ENCODE data around the gene SAE1. TPM values are rescaled to one million over a fixed set of nuclear protein-coding genes. Genes with fewer than 3 reads are reported as not detected.

SAE1 gene
- total RNA-seq, 2 donors from 2014 or later = 187 to 240 TPM

DNA sequence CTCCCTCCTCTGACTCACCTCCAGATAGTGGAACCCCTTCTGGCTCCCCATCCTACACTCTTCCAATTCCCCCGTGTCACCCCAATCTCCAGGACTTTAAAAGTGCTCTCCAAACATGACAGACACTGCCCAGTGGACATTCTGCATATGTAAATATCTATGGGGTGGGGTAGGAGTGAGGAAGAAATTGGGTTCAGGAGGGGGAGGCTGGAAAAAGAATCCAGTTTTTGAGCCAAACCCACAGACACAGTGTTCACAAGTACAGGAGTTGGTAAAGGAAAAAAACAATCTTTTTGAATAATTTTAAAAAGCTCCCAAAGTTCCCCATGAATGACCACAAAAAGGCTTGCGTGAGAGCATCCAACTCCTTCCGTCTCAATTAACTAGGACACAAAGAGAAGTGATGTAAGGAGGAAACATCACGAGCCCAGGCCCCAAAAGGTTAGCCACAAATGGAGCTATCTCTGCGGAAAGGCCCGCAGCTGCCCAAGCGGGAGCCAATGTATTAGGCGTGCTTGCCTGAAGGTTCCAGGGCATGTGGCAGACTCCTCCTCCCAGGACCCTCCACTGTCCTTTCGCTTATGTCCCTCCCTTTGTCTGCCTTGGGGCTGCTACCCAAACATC is 35.0 kb upstream of the SAE1 start:
- TF ChIP-seq, protein P1, sequence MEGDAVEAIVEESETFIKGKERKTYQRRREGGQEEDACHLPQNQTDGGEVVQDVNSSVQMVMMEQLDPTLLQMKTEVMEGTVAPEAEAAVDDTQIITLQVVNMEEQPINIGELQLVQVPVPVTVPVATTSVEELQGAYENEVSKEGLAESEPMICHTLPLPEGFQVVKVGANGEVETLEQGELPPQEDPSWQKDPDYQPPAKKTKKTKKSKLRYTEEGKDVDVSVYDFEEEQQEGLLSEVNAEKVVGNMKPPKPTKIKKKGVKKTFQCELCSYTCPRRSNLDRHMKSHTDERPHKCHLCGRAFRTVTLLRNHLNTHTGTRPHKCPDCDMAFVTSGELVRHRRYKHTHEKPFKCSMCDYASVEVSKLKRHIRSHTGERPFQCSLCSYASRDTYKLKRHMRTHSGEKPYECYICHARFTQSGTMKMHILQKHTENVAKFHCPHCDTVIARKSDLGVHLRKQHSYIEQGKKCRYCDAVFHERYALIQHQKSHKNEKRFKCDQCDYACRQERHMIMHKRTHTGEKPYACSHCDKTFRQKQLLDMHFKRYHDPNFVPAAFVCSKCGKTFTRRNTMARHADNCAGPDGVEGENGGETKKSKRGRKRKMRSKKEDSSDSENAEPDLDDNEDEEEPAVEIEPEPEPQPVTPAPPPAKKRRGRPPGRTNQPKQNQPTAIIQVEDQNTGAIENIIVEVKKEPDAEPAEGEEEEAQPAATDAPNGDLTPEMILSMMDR (conservative IDR thresholded peaks at IDR 0.05) = no peak
- WGBS, 2 experiments (ENCODE audit: insufficient coverage in 1 of 2, insufficient read length in 1 of 2) = 93 to 96% methylated on average over 8 to 9 of the region's 9 CpGs
- Histone ChIP-seq H3K36me3 (ENCODE audit: control insufficient read depth, insufficient read depth, low read length) (peaks cover 57% of the 10 kb centered on the region), H3K27me3 (ENCODE audit: control insufficient read depth, insufficient read depth, low read length, poor library complexity, severe bottlenecking) (no peaks in the 10 kb centered on the region), H3K4me3 (ENCODE audit: low read length) (no peak overlapping the region), H3K9ac (ENCODE audit: extremely low read depth, low read length, poor library complexity, severe bottlenecking) (no peak overlapping the region), H3K27ac (ENCODE audit: low read depth, low read length) (peak overlapping the region; percentile 38), H3K4me1 (ENCODE audit: control insufficient read depth, insufficient read depth, low read length) (no peaks in the 10 kb centered on the region), H3K9me3 (ENCODE audit: control insufficient read depth, low read length) (no peaks in the 10 kb centered on the region)
- Mint-ChIP-seq H3K27ac (peak overlapping the region; percentile 84), H3K4me3 (no peak overlapping the region), H3K4me1 (peaks cover 19% of the 10 kb centered on the region), H3K27me3 (ENCODE audit: insufficient read depth) (no peaks in the 10 kb centered on the region), H3K36me3 (ENCODE audit: low read depth) (peaks cover 42% of the 10 kb centered on the region), H3K9me3 (no peaks in the 10 kb centered on the region)
- DNase-seq = peak; percentile 42

DNA sequence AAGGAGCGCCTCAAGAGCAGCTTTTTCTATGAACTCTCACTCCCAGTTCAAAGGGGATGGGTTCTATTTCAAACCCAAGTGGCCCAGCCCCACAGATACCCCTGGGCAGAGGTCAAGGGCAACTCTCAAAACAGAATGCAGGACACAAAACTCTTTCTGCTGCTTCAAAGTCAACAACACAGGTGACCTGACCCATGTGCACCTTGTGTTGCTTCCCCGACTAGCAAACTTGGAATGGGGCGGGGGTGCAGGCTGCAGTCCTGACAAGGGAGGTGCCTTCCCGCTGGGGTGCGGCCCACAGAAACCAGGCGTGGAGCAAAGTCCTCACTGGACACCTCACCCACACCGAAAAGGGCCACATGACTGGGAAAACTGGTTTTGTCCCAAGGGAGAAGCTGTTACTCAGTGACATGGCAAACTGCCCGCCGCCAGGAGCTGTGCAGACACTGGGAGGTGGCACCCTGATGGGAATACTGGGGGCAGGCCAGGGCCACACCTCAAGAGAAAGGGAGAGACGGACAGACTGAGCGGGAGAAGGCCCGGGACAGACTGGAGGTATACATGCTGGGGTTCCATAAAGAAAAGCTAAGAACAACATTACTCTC is 34.4 kb upstream of the SAE1 start:
- Histone ChIP-seq H3K9ac (ENCODE audit: extremely low read depth, low read length, poor library complexity, severe bottlenecking) (no peak overlapping the region), H3K4me1 (ENCODE audit: control insufficient read depth, insufficient read depth, low read length) (no peaks in the 10 kb centered on the region), H3K27me3 (ENCODE audit: control insufficient read depth, insufficient read depth, low read length, poor library complexity, severe bottlenecking) (no peaks in the 10 kb centered on the region), H3K36me3 (ENCODE audit: control insufficient read depth, insufficient read depth, low read length) (peaks cover 55% of the 10 kb centered on the region), H3K9me3 (ENCODE audit: control insufficient read depth, low read length) (no peaks in the 10 kb centered on the region), H3K4me3 (ENCODE audit: low read length) (no peak overlapping the region), H3K27ac (ENCODE audit: low read depth, low read length) (peak overlapping the region; percentile 38)
- no peak for DNase-seq
- no peak overlapping the region for H3K4me3 Mint-ChIP-seq
- TF ChIP-seq, protein P1 (conservative IDR thresholded peaks at IDR 0.05) = no peak
- no peaks in the 10 kb centered on the region for H3K27me3 Mint-ChIP-seq (ENCODE audit: insufficient read depth)
- peaks cover 37% of the 10 kb centered on the region for H3K36me3 Mint-ChIP-seq (ENCODE audit: low read depth)
- 93 to 96% methylated on average over 9 to 12 of the region's 12 CpGs for WGBS, 2 experiments (ENCODE audit: insufficient coverage in 1 of 2, insufficient read length in 1 of 2)
- peak overlapping the region; percentile 84 for H3K27ac Mint-ChIP-seq
- no peaks in the 10 kb centered on the region for H3K9me3 Mint-ChIP-seq
- peaks cover 19% of the 10 kb centered on the region for H3K4me1 Mint-ChIP-seq

DNA sequence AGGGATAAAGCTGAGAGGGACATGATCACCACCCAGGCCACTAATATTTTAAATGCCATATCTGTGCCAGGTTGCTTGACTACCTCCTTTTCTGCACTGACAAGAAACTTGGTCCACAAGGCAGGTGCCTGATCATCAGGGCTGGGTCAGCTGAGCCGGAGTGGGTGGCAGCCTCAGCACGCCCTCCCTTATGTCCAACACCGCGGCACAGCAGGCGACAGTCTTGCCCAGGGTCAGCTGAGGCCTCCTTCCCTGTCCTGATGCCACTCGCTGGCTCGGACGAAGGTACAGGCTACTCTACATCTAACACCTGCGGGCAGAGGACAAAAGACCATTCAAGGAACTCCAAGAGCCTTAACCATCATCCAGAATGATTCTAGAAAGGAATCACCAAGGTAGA is 33.9 kb upstream of the SAE1 start:
- H3K4me1 ChIP-seq (ENCODE audit: control insufficient read depth, insufficient read depth, low read length) = no peaks in the 10 kb centered on the region
- H3K9me3 ChIP-seq (ENCODE audit: control insufficient read depth, low read length) = no peaks in the 10 kb centered on the region
- TF ChIP-seq, protein P1 (conservative IDR thresholded peaks at IDR 0.05) = no peak
- WGBS, 2 experiments (ENCODE audit: insufficient coverage in 1 of 2, insufficient read length in 1 of 2) = 93 to 100% methylated on average over 3 to 9 of the region's 9 CpGs
- peaks cover 35% of the 10 kb centered on the region for H3K36me3 Mint-ChIP-seq (ENCODE audit: low read depth)
- peak overlapping the region; percentile 83 for H3K27ac Mint-ChIP-seq
- no peak overlapping the region for H3K4me3 Mint-ChIP-seq
- H3K27me3 ChIP-seq (ENCODE audit: control insufficient read depth, insufficient read depth, low read length, poor library complexity, severe bottlenecking) = no peaks in the 10 kb centered on the region
- peaks cover 53% of the 10 kb centered on the region for H3K36me3 ChIP-seq (ENCODE audit: control insufficient read depth, insufficient read depth, low read length)
- no peaks in the 10 kb centered on the region for H3K9me3 Mint-ChIP-seq
- H3K27me3 Mint-ChIP-seq (ENCODE audit: insufficient read depth) = no peaks in the 10 kb centered on the region
- DNase-seq = no peak
- peaks cover 19% of the 10 kb centered on the region for H3K4me1 Mint-ChIP-seq
- no peak overlapping the region for H3K4me3 ChIP-seq (ENCODE audit: low read length)
- H3K9ac ChIP-seq (ENCODE audit: extremely low read depth, low read length, poor library complexity, severe bottlenecking) = no peak overlapping the region
- no peak overlapping the region for H3K27ac ChIP-seq (ENCODE audit: low read depth, low read length)

Measured in endodermal cell (in vitro differentiated cells).